ENCODE results near the gene BTG1.

The BTG1 gene

GRCh38 chr12:92111256-92111655, 34.4 kb downstream of the BTG1 start:
- no peak overlapping the region for H3K4me3 ChIP-seq (ENCODE audit: low read depth, low read length, poor library complexity, severe bottlenecking)
- H3K79me2 ChIP-seq (ENCODE audit: insufficient read depth, low read length) = no peaks in the 10 kb centered on the region
- no peaks in the 10 kb centered on the region for H3K9me2 ChIP-seq (ENCODE audit: low read depth, low read length)
- TF ChIP-seq CTCF (IDR thresholded peaks at IDR 0.05; ENCODE audit: low read length) (no peak), EZH2 (IDR thresholded peaks at IDR 0.05; ENCODE audit: borderline replicate concordance, low read length) (no peak)
- no peaks in the 10 kb centered on the region for H3K27me3 ChIP-seq (ENCODE audit: insufficient read depth, low read length)
- no peaks in the 10 kb centered on the region for H3F3A ChIP-seq (ENCODE audit: insufficient read depth, low read length)
- no peak overlapping the region for H3K27ac ChIP-seq (ENCODE audit: low read depth, low read length, poor library complexity, severe bottlenecking)
- no peaks in the 10 kb centered on the region for H4K20me1 ChIP-seq (ENCODE audit: insufficient read depth, low read length)
- no peak overlapping the region for H3K9ac ChIP-seq (ENCODE audit: low read length)
- no peak overlapping the region for H2AFZ ChIP-seq (ENCODE audit: low read length)
- H3K4me1 ChIP-seq (ENCODE audit: insufficient read depth, low read length, severe bottlenecking) = peaks cover 10% of the 10 kb centered on the region
- no peaks in the 10 kb centered on the region for H3K36me3 ChIP-seq (ENCODE audit: insufficient read depth, low read length)
- H3K9me3 ChIP-seq (ENCODE audit: low read length) = no peaks in the 10 kb centered on the region
- no peak overlapping the region for H3K4me2 ChIP-seq (ENCODE audit: low read length)

- H3K9ac ChIP-seq (ENCODE audit: low read length) = no peak overlapping the region
- H4K20me1 ChIP-seq (ENCODE audit: insufficient read depth, low read length) = no peaks in the 10 kb centered on the region
- H3K4me3 ChIP-seq (ENCODE audit: low read depth, low read length, poor library complexity, severe bottlenecking) = no peak overlapping the region
- H3K4me2 ChIP-seq (ENCODE audit: low read length) = no peak overlapping the region
- H3K9me3 ChIP-seq (ENCODE audit: low read length) = no peaks in the 10 kb centered on the region
- no peak overlapping the region for H3K27ac ChIP-seq (ENCODE audit: low read depth, low read length, poor library complexity, severe bottlenecking)
- H3F3A ChIP-seq (ENCODE audit: insufficient read depth, low read length) = no peaks in the 10 kb centered on the region
- H3K79me2 ChIP-seq (ENCODE audit: insufficient read depth, low read length) = no peaks in the 10 kb centered on the region
- H3K9me2 ChIP-seq (ENCODE audit: low read depth, low read length) = no peaks in the 10 kb centered on the region
- no peaks in the 10 kb centered on the region for H3K36me3 ChIP-seq (ENCODE audit: insufficient read depth, low read length)
- H3K27me3 ChIP-seq (ENCODE audit: insufficient read depth, low read length) = no peaks in the 10 kb centered on the region
- no peak overlapping the region for H2AFZ ChIP-seq (ENCODE audit: low read length)
- peaks cover 10% of the 10 kb centered on the region for H3K4me1 ChIP-seq (ENCODE audit: insufficient read depth, low read length, severe bottlenecking)
- TF ChIP-seq EZH2 (IDR thresholded peaks at IDR 0.05; ENCODE audit: borderline replicate concordance, low read length) (no peak), CTCF (IDR thresholded peaks at IDR 0.05; ENCODE audit: low read length) (no peak)
These were observed 35.5 kb downstream of the BTG1 start for GRCh38 chr12:92110083-92110640.

DNA sequence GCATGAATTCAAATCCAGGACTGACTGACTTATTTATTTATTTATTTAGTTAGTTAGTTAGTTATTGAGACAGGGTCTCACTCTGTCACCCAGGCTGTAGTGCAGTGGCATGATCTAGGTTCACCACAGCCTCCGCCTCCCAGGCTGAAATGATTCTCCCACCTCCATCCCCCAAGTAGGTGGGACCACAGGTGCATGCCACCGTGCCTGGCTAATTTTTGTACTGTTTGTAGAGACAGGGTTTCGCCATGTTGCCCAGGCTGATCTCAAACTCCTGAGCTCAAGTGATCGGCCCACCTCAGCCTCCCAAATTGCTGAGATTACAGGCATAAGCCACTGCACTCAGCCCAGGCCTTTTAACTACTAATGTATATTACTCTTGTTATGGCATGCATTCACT, 36.0 kb downstream of the BTG1 start:
- Histone ChIP-seq H3K9ac (ENCODE audit: low read length) (no peak overlapping the region), H3K27ac (ENCODE audit: low read depth, low read length, poor library complexity, severe bottlenecking) (no peak overlapping the region), H3K79me2 (ENCODE audit: insufficient read depth, low read length) (no peaks in the 10 kb centered on the region), H3K9me3 (ENCODE audit: low read length) (no peaks in the 10 kb centered on the region), H3K9me2 (ENCODE audit: low read depth, low read length) (no peaks in the 10 kb centered on the region), H3K4me1 (ENCODE audit: insufficient read depth, low read length, severe bottlenecking) (peaks cover 10% of the 10 kb centered on the region), H3K36me3 (ENCODE audit: insufficient read depth, low read length) (no peaks in the 10 kb centered on the region), H3F3A (ENCODE audit: insufficient read depth, low read length) (no peaks in the 10 kb centered on the region), H2AFZ (ENCODE audit: low read length) (no peak overlapping the region), H3K27me3 (ENCODE audit: insufficient read depth, low read length) (no peaks in the 10 kb centered on the region), H3K4me3 (ENCODE audit: low read depth, low read length, poor library complexity, severe bottlenecking) (no peak overlapping the region), H4K20me1 (ENCODE audit: insufficient read depth, low read length) (no peaks in the 10 kb centered on the region), H3K4me2 (ENCODE audit: low read length) (no peak overlapping the region)
- TF ChIP-seq CTCF (IDR thresholded peaks at IDR 0.05; ENCODE audit: low read length) (no peak), EZH2 (IDR thresholded peaks at IDR 0.05; ENCODE audit: borderline replicate concordance, low read length) (no peak)
